GM18868 (cell line): ENCODE results near the gene LSP1.

Experiments used
- ATAC-seq: cut with Tn5 transposase; IDR thresholded peaks from one replicate; pipeline ENCODE4 v1.9.1; 2021; ENCODE audit warnings: mild to moderate bottlenecking, moderate library complexity; ENCODE audit not compliant: unreplicated experiment

Gene LSP1

DNA sequence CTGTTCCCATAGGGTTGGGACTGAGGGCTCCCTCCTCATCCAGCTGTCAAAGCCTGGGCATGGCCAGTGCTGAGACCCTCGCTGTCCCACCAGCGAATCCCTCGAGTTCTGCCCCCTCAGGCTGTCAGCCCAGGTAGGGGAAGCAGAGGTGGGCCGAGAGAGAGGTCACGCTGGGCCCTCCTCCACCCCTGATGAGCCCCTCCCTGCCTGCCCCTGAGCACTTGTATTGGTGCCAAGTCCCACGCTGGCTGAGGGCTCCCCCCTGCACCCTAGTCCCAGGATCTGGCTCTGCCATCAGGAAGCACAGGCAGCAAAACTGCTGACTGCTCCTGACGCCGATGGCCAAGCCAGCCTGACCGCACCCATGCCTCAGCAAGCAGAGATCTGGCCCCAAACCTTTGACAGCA is 35.5 kb downstream of the LSP1 start:
- ATAC-seq = no peak

DNA sequence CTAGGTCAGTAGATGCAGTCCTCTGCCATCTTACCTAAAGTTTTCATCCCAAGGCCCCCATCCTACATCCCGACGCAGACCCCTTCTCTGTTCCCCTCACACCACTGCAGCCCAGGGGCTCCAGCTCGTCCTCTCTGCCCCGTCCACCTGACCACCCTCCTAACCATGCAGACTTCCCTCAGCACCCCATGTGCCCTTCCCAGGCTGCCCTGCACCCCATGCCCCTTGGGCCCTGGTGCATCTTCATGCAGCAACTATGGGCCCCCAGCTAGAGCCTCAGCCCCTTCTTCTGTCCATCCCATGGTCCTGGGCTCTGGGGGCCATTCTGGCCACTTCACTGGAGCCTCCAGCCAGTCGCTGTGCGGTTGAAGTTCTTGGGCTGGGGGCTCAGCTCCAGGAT is 35.9 kb downstream of the LSP1 start:
- no peak for ATAC-seq

DNA sequence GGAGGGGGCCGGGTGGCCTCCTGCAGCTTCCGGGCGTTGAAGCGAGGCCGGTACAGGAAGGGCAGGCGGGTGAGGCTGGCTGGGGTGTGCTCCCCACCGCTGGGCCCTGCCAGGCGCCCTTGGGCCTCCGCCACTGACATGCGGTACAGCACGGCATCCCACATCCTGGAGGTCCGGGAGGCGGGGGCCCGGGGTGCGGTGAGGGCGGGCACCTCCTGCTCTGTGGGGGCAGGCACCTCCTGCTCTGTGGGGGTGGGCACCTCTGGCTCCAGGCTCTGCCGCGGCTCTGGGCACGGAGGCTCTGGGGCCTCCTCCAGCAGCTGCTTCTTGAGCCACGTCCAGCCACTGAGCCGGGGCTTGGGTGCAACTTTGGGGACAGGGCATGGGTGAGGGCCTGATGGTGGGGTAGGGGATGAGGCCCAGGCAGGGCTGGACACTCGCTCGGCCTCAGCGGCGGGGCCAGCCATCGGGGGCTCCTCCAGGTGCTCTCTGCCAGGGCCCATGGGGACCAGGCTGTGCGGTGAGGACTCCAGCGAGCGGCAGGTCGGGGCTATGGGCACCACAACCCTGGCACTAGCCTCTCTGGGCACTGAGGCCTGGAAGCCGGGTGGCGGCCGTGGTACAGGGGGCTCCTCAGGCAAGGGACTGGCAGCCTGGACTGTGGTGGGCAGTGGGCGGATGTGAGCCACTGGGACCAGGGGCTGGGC is 36.5 kb downstream of the LSP1 start:
- ATAC-seq = no peak

DNA sequence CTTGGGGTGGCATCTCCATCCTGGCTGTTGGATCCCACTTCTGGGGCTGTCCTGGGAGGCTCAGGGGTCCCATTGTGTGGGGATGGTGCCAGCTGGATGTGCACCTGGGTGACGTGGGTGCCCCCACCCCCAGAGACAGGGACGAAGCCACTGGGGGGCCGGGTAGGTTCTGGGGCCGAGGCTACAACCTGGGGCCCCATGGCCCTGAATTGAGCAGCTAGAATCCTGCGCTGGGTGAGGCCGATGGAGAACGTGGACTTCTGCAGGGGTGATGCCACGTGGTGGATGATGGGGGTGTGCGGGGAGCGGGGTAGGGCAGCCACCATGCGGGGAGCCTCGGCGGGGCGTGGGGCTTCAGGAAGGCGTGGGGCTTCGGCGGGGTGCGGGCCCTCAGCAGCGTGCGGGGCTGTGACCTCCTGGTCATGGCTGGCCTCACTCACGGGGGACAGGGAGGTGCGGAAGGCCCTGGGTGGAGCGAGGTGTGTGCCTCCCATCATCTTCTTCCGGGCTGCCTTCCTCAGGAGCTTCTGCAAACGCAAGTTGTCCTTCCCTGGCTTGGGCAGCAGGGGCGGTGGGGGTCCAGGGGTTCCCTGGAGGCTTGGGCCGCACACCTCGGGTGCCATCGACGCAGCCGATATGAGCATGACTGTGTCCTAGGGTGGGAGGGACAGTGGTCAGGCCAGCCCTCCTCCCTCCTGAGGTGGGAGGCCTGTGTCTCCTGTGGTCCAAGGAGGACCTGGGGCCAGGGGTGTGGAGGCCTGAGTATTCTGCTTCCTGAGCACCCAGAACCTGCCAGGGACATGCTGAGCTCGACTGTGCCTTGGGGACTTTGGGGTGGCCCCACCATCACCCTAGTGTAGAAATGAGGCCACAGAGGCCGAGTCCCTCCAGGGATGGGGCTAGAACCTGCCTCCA is 37.3 kb downstream of the LSP1 start:
- no peak for ATAC-seq

DNA sequence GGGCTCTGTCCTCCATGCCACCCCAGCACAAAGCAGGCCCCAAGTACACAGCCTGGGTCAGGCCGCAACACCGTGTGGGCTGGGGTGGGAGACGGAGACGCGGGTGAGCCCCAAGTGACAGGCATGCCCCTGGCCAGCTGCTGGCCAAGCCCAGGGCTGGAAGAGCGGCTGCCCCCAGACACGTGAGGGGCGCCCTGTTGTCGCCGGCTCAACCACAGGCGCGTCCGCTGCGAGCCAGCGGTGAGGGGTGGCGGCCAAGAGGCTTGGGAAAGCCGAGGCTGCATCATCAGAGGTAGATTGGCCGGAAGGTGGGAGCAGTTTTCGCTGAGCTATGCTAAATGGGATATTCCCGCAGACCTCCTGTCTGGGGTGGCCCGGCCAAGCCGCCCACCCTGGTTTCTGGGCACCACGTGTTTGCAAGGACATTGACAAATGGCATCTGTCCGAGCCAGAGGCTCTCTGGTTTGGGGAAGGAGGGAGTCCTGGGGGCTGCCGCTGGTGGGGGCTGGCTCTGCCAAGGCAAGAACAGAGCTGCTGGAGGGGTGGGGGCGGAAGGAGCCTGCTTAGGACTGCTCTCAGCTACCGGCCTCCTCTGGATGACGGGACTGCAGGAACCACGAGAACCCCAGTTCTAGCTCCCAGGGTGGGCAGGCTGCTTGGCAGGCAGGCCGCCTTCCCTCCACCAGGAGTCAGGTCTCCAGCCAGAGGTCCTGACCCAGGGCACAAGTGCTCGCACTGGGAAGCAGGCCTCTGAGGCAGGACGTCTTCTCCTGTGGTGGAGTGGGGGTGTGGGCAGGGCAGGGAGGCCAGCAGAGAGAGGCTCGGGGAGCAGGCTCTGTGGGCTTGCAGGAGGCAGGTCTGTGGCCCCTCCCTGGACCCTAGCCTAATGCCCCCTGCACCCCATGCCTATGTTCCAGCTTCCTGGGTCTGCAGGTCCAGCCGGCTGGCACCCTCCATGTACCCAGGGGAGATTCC is 38.3 kb downstream of the LSP1 start:
- ATAC-seq = no peak

DNA sequence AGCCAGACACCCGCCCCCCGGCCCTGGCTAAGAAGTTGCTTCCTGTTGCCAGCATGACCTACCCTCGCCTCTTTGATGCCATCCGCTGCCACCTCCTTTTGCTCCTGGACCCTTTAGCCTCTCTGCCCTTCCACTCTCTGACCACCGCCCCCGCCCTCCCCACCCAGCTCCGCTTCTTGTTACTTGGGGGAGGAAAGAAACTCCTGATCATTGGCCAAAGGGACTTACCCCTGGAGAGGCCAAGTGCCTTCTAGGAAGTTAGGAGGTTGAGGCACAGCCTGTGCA is 38.9 kb downstream of the LSP1 start, which contains the start of gene PRR33:
PRR33 (minus strand) TSS at position 65 of the 285 bp plus-strand sequence. CDS start 1,311 bp downstream, outside the sequence.
- ATAC-seq = no peak

DNA sequence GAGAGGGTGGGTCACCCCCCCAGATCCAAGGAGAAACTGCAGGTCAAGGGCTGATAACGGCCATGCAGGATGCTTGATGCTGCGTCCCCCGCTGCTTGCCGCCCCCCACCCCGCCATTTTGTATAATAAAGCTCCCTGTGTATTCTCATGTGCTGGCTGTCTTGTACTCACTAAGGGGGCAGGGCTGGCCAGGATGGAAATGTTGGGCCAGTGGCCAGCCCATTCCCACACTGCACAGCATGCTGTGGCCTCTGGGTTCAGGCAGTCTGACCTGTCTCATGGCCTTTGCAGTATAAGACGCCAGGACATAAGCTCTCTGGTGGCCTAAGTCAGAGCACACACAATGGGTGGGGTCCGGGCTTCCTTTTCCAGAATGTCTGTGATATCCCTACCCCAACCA is 39.2 kb downstream of the LSP1 start:
- ATAC-seq = no peak

DNA sequence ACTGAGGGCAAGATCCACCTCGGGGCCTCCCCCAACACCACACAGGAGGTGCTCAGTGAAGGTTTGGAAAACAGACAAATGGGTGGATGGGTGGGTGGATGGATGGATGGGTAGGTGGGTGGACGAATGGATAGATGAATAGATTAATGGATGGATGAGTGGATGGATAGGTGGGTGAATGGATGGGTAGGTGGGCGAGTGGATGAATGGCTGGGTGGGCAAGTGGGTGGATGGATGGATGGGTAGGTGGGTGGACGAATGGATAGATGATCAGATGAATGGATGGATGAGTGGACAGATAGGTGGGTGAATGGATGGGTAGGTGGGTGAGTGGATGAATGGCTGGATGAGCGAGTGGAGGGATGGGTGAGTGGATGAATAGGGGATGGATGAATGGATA is 39.7 kb downstream of the LSP1 start:
- ATAC-seq = no peak

DNA sequence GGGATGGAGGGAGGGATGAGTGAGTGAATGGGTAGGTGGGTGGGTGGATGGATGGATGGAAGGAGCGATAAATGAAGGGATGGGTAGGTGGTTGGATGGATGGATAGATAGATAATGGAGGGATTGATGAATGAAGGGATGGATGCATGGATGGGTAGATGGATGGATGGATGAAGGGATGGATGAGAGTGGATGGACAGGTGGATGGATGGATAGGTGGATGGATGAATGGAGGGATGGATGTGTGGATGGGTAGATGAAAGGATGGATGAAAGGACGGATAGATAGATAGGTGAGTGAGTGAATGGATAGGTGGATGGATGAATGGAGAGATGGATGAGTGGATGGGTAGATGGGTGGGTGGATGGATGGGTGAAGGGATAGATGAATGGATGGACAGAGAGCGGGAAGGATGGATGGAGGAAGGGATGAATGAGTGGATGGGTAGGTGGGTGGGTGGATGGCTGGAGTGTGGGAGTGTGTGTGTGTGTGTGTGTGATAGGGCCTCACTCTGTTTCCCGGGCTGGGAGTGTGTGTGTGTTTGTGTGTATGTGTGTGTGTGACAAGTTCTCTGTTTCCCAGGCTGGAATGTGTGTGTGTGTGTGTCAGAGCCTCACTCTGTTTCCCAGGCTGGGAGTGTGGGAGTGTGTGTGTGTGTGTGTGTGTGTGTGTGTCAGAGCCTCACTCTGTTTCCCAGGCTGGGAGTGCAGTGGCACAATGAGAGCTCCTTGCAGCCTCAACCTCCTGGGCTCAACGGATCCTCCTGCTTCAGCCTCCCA is 40.9 kb downstream of the LSP1 start:
- ATAC-seq = no peak

DNA sequence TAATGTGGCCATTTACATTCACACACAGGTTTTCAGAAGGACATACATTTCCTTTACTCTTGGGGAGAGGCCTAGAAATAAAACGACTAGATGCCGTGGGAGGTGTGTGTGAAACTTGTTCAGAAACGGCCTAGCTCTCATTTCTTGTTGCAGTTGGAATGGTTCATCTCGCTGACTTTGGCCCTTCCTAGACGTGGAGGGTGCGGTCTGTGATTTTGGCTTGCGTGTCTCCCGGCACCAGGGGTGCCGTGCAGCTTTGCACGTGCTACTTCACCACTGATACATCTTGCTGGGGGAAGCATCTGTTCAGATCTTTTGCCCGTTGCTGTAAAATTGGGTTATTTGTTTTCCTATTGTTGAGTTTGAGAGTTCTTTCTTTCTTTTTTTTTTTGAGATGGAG is 41.9 kb downstream of the LSP1 start:
- no peak for ATAC-seq

DNA sequence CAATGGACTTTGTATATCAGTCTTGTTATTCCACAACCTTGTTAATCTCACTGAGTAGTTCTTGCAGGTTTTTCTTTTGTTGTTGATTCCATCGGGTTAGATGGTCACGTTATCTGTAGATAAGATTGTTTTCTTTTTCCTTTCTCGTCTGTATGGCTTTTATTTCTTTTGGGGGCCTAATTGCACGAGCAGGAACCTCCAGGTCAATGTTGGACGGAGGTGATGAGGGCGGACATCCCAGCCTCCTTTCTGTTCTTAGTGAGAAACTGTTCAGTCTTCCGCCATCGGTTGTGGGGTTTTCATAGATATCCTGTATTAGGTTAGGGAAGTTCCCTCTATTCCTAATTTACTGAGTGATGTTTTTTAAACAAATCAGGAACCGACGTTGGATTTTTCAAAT is 43.6 kb downstream of the LSP1 start:
- ATAC-seq = no peak

DNA sequence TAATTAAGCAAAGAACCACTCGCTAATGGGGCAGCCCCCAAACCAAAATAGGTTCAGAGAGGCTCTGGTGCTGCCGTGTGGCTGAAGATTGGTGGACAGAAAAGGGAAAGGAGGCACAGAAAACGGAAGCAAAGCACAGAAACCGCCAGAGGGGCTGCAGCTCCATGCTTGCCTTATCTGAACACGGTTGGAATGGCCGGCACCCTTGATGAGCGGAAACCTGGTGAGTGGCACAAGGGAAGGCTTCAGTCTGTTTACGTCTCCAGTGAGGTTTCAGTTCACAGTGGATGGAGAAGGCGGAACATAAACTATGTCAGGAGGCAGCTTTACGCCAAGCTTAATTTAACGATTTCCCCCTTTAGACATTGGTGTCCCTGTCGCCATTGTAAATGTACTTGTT is 44.0 kb downstream of the LSP1 start:
- ATAC-seq = no peak

DNA sequence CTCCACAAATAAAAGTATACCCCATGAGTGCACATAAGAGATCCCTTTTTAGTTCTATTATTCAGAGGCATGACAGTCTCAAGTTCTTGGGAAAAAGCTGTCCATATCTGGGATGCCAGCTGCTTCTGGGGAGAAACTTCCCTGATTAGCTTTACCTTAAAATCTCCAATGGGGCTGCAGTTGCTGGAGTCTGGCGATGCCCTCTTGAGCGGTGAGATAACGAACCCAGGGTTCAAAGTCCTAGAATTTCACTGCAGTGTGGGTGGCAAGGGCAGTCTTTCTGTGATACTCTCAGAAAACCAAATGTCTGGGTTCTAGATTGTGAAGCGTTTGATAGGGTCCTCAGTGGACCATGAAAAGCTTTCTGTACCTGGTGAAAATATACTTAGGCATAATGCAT is 46.2 kb downstream of the LSP1 start:
- no peak for ATAC-seq

DNA sequence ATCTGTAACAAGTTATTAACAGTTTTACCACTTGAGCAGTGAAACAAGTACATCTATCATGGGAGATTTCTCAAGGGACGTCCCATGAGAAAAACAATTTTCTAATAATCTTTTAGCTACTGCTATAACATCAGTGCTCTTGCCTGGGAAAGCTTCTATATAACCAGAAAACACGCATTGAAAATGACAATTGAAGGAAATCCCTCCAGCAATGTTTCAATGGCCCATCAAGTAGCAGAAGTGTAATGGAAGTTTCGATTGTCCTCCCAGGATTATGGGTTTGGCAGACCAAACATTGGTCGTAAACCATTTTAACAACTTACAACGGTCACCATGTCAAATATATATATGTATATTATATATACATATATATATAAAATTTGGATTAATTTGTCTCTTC is 46.8 kb downstream of the LSP1 start:
- ATAC-seq = no peak

DNA sequence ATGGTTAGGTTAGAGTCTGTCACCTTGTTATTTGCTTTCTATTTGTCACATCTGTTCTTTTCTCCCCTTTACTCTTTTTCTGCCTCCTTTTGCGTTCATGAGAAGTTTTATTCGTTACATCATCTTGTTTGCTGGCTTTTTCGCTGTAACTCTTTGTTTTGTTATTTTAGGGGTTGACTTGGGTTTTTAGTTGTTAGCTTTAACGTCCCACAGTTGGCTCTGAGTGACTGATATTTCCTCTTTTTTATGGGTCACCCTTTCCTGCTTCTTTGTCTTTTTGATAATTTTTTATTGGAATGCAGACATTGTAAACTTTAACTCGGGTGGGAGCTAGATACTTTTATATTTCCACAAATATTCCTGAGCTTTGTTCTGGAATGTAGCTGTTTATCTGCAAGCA is 53.3 kb downstream of the LSP1 start:
- no peak for ATAC-seq

DNA sequence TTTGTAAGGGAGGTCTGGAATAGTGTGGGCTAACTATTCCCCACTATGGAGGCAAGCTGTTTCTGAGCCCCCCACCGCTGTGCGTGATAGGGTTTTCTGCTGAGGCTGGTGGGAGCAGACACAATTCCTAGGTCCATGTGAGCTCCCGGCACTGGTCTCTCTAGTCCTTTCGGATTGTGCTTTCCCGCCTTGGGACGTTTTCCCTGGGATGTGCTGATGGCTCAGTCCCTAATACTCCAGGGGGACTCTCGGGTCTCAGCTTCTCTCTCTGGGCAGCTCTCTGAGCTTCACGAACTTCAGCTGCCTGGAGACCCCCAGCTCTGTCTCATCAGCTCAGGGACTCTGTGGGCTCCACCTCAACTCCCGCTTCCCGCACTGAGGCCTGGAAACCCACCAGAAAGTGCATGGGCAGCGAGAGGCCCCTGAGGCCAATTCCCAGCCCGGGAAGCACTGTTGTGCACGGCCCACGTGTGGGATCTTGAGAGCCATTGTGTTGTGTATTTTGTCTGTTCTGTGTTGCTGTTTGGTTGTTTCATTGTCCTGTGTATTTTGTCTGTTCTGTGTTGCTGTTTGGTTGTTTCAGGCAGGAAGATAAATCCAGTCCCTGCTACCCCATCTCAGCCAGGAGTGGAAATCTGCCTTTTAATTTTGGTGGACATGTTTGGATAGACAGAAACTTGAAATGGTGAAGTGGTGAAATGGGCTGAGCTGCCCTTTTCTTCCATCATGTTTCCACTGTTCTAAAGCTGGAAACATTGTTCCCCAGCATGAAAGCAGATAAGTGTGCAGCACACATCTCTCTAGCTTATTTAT is 53.9 kb downstream of the LSP1 start:
- ATAC-seq = no peak

DNA sequence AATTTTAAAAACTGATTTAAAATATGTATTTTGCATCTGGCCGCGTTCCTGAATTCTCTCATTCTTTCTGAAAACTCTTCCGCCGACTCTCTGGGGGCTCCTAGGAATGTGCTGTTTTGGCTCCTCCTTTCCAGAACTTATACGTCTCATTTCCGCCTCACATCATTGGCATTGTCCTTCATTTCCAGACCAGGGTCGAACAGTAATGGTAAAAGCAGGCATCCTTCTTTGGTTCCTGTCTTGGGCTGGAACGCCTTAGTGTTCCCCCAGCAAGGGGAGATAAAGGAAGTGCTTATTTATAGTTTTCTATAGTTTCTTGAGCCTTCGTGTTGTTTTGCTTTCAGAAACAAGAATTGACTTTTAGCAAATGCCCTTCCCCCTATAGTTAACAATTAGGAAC is 55.7 kb downstream of the LSP1 start:
- no peak for ATAC-seq

DNA sequence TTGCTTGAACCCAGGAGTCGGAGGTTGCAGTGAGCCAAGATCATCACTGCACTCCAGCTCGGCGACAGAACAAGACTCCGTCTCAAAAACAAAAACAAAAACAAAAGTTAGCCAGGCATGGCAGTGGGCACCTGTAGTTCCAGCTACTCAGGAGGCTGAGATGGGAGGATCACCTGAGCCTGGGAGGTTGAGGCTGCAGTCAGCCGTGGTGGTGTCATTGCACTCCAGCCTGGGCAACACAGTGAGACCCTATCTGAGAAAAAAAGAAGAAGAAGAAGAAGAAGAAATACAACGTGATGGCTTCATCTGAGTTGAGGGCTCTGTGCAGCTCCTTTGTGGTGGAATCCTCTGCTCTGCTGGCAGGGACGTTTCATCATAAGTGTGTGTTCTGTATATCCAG is 56.6 kb downstream of the LSP1 start:
- no peak for ATAC-seq

DNA sequence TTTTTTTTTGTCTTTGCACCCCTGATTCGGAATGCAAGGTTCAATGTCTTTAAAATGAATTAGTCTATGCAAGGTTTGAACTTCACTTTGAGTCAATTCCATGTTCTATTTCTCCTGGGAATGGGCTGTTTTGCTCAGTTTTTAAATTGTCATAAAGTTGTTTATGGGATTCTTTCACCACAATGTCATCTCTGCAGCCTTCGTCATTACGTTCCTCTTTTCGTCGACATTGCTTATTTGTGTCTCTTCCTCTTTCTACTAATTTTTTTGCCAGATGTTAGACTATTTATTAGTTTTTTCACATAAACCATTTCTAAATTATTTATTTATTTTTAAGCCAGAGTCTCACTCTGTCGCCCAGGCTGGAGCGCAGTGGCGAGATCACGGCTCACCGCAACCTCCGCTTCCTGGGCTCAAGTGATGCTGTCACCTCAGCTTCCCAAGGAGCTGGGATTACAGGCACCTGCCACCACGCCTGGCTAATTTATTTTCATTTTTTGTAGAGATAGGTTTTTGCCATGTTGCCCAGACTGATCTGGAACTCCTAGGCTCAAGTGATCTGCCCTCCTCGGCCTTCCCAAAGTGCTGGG is 59.5 kb downstream of the LSP1 start:
- no peak for ATAC-seq
